Measurements from ENCODE around the gene GALNT2. TPM values are rescaled to one million over a fixed set of nuclear protein-coding genes. Genes with fewer than 3 reads are reported as not detected.
A peak's percentile ranks its signal among the peaks of the same experiment; 100 is the strongest.

The GALNT2 gene
- total RNA-seq, 1 experiment from 2014 or later, result 62.2 TPM

- Histone ChIP-seq H3K9me3 (no peaks in the 10 kb centered on the region), H3K4me1 (peaks cover 24% of the 10 kb centered on the region), H3K27me3 (replicated peaks; ENCODE audit: control insufficient read depth, insufficient read depth, low read length) (no peaks in the 10 kb centered on the region), H3K36me3 (ENCODE audit: control insufficient read depth, insufficient read depth, low read length) (no peaks in the 10 kb centered on the region), H3K4me3 (ENCODE audit: low read depth, low read length) (no peak overlapping the region)
- no TSS peak for BruUV-seq (replicated peaks)
- H3K27me3 Mint-ChIP-seq (ENCODE audit: insufficient read depth, unreplicated experiment), result no peaks in the 10 kb centered on the region
- no peaks in the 10 kb centered on the region for H3K36me3 Mint-ChIP-seq (ENCODE audit: insufficient read depth, unreplicated experiment)
- peaks cover 24% of the 10 kb centered on the region for H3K4me1 Mint-ChIP-seq (ENCODE audit: low read depth, unreplicated experiment)
- H3K9me3 Mint-ChIP-seq (ENCODE audit: unreplicated experiment), result no peaks in the 10 kb centered on the region
- no peak overlapping the region for H3K4me3 Mint-ChIP-seq (ENCODE audit: unreplicated experiment)
- ChIA-PET POLR2A (no interaction called here), CTCF (no interaction called here)
- DNase-seq, result no peak
- TF ChIP-seq CTCF (IDR thresholded peaks at IDR 0.05; ENCODE audit: insufficient read depth in 1 of 2, low read depth in 1 of 2, low read length in 1 of 2, severe bottlenecking in 1 of 2, unreplicated experiment in 1 of 2), result no peak
- intact Hi-C loops (cut with micrococcal nuclease; ENCODE audit: unreplicated experiment), result no loop called here
- H3K27ac Mint-ChIP-seq (ENCODE audit: unreplicated experiment), result no peak overlapping the region
Measured at GRCh38 chr1:230207598-230207997, 140.6 kb downstream of the GALNT2 start.

- H3K4me3 Mint-ChIP-seq (ENCODE audit: unreplicated experiment), result no peak overlapping the region
- Histone ChIP-seq H3K4me3 (ENCODE audit: low read depth, low read length) (no peak overlapping the region), H3K4me1 (peaks cover 24% of the 10 kb centered on the region), H3K9me3 (no peaks in the 10 kb centered on the region), H3K36me3 (ENCODE audit: control insufficient read depth, insufficient read depth, low read length) (no peaks in the 10 kb centered on the region), H3K27me3 (replicated peaks; ENCODE audit: control insufficient read depth, insufficient read depth, low read length) (no peaks in the 10 kb centered on the region)
- H3K9me3 Mint-ChIP-seq (ENCODE audit: unreplicated experiment), result no peaks in the 10 kb centered on the region
- no TSS peak for BruUV-seq (replicated peaks)
- no peaks in the 10 kb centered on the region for H3K27me3 Mint-ChIP-seq (ENCODE audit: insufficient read depth, unreplicated experiment)
- POLR2A ChIA-PET, result no interaction called here
- no peaks in the 10 kb centered on the region for H3K36me3 Mint-ChIP-seq (ENCODE audit: insufficient read depth, unreplicated experiment)
- intact Hi-C loops (cut with micrococcal nuclease; ENCODE audit: unreplicated experiment), result no loop called here
- CTCF ChIA-PET, result no interaction called here
- H3K27ac Mint-ChIP-seq (ENCODE audit: unreplicated experiment), result no peak overlapping the region
- DNase-seq, result no peak
- H3K4me1 Mint-ChIP-seq (ENCODE audit: low read depth, unreplicated experiment), result peaks cover 29% of the 10 kb centered on the region
- no peak for TF ChIP-seq CTCF (IDR thresholded peaks at IDR 0.05; ENCODE audit: insufficient read depth in 1 of 2, low read depth in 1 of 2, low read length in 1 of 2, severe bottlenecking in 1 of 2, unreplicated experiment in 1 of 2)
Measured at GRCh38 chr1:230208619-230209261, 141.7 kb downstream of the GALNT2 start.

- peaks cover 34% of the 10 kb centered on the region for H3K4me1 ChIP-seq
- H3K36me3 ChIP-seq (ENCODE audit: control insufficient read depth, insufficient read depth, low read length), result no peaks in the 10 kb centered on the region
- ChIA-PET CTCF (interaction anchor here (0.6 kb wide), 1 partner anchor 186 kb away, joined by 4 read pairs; no protein-coding TSS in a partner anchor), POLR2A (no interaction called here)
- H3K36me3 Mint-ChIP-seq (ENCODE audit: insufficient read depth, unreplicated experiment), result peaks cover 6% of the 10 kb centered on the region
- DNase-seq, result peak in 1 of 2 experiments; percentile 10
- intact Hi-C loops (cut with micrococcal nuclease; ENCODE audit: unreplicated experiment), result no loop called here
- no peak overlapping the region for H3K4me3 ChIP-seq (ENCODE audit: low read depth, low read length)
- no peaks in the 10 kb centered on the region for H3K27me3 Mint-ChIP-seq (ENCODE audit: insufficient read depth, unreplicated experiment)
- H3K9me3 ChIP-seq, result no peaks in the 10 kb centered on the region
- peak overlapping the region; percentile 90 for H3K27ac Mint-ChIP-seq (ENCODE audit: unreplicated experiment)
- no TSS peak for BruUV-seq (replicated peaks)
- no peaks in the 10 kb centered on the region for H3K27me3 ChIP-seq (replicated peaks; ENCODE audit: control insufficient read depth, insufficient read depth, low read length)
- H3K4me1 Mint-ChIP-seq (ENCODE audit: low read depth, unreplicated experiment), result peaks cover 41% of the 10 kb centered on the region
- no peaks in the 10 kb centered on the region for H3K9me3 Mint-ChIP-seq (ENCODE audit: unreplicated experiment)
- peak overlapping the region; percentile 45 for H3K4me3 Mint-ChIP-seq (ENCODE audit: unreplicated experiment)
- no peak for TF ChIP-seq CTCF (IDR thresholded peaks at IDR 0.05; ENCODE audit: insufficient read depth in 1 of 2, low read depth in 1 of 2, low read length in 1 of 2, severe bottlenecking in 1 of 2, unreplicated experiment in 1 of 2)
Measured at GRCh38 chr1:230210326-230210980, 143.4 kb downstream of the GALNT2 start.
